GM04504 (cell line): ENCODE measurements around the gene PPP1R12C.
"Not testable (repeated sequence)": the region's sequence is repeated elsewhere in the genome, so short reads cannot be mapped to it uniquely, and the experiment has no call there.

Source experiments
- DNase-seq: peaks from one replicate; pipeline ENCODE4 v3.0.0-alpha.2; 2012; ENCODE audit warnings: low read depth

PPP1R12C gene

DNA sequence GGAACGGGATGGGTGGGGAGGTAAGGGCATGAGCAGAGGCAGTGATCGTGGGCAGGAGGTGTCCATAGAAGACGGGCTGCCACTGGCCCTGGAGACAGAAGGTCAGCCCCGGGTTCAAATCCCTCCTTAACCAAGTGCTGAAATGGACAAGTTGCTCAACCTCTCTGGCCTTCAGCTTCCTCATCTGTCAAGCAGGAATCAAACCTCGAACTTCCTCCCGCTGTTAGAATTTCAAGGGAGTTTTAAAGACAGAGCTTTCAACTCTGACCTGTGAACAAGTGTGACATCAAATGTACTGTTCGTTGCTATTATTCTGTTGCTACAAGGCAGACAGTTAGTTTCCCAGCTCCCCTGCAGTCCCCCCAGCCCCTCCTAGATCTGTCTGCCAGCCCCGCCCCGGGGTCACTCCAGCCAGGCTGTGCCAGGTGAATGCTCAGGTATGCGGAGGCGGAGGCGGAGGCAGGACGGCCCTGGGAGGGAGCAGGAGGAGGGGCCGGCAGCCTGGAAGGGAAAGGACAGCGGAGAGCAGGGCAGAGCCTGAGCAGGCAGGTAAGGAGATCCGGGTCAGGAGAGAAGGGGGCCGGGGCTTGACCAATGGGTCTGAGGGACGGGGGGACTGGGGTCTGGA lies 42.0 kb downstream of the PPP1R12C start, which contains the start of gene EPS8L1:
Gene EPS8L1 (plus strand): TSS at position 499 of the 628 bp plus-strand sequence. CDS start 576 bp downstream, outside the sequence.
- no peak for DNase-seq

DNA sequence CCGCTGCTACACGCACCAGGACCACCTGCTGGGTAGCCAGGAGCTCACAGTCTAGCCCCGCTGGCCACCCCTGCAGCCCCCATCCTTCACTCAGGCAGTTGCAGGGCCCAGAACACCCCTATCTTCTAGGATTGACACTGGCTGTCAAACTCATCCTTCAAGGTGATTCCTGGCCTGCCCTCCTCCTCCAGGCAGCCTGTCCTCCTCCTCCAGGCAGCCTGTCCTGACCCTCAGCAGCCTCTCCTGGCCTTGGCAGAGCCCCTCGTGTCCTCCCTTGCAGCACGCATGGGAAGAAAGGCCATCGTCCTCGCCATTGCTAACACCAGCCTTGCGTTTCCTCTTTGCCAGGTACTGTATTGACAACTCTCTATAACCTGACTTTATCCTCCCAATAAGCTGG lies 45.5 kb downstream of the PPP1R12C start:
- no peak for DNase-seq

DNA sequence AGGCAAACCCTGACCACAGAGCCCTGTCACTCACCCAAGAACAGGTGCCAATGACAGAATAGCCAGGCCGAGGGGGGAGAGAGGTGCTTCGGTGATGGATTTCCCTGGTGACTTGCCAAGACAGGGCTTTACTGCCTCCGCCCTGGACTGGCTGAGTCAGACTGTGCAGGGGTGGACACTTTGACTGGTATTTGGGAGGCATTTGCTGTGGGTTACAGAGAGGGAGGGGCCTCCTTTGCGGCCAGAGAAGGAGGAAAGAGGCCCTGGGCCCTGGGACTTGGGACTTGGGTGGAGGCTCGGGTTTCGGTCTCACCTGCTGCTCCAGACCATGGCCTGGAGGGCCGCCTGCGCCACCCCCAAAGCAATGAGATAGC lies 46.3 kb downstream of the PPP1R12C start:
- peak; percentile 29 for DNase-seq

DNA sequence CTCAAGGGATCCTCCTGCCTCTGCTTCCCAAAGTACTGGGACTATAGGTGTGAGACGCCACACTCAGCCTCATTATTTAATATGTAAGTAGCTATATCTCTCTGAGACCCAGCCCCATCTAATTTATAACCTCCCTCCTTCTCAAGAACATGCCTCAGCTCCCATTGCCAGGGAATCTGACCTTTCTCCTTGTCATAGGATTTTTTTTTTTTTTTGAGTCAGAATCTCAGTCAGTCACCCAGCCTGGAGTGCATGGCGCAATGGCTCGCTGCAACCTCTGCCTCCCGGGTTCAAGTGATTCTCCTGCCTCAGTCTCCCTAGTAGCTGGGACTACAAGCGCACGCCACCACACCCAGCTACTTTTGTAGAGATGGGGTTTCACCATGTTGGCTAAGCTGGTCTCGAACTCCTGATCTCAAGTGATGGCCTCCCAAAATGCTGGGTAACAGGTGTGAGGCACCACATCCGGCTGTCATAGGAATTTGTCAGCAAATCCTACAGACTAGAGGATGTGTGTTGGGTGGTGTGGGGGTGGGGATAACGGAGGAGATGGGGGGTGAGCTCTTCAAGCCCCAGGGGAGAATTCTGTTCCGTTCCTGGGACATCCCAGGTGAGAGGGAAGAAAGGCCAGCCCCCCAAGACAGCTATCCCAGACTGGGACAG lies 46.8 kb downstream of the PPP1R12C start:
- no peak for DNase-seq

DNA sequence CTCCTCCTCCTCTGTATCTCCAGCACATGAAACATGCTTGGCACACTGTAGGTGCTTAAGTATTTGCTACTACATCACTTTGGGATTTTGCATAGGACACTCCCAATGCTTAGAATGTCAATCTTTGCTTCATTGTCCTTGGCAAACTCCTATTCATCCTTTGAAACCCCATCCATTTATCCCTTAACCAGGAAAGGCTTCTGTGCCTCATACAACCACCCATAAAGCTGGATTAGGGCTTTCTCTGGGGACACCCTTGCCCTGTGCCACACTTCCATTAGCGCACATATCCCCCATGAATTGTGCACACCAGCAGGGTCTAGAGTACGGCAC lies 47.6 kb downstream of the PPP1R12C start:
- no peak for DNase-seq

DNA sequence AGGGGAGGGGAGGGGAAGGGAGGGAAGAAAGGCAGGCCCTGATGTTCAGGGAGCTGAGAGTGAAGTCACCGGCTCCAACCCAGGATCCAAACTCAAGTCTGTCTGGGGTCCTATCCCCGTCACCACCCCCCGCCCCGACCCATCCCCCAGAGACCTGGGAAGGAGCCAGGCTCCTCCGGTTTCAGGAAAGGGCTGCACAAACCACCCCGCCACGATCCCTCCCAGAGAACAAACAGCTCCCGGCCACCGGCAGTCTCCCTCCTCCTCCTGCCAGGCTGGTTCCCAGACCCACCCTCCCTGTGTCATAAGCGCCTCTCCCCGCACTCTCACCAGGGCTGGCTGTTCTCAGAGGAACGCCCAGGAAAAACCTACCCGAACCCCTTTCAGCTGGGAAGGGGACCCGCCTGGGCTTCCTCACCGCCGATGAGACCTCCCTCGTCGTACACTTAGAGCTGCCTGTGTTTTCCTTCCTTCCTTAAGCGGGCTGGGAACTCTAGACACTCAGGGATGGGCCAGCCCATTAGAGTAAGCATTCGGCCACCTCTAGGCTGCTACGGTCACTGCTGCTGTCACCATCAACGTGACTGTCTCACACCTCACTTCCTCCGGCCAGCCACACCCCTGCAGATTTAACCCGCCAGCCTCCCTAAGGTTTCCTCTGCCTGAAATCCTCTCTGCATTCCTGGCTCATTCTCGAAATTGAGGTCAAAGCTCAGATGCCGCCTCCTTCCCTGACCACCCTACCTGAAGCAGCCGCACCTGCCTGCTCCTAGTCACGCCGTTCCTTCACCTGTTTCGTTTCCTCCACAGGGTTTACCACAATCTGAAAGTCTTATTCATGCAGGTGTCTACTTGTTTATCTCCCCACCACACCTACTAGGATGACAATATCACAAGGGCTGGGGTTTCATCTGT lies 48.2 kb downstream of the PPP1R12C start:
- no peak for DNase-seq

DNA sequence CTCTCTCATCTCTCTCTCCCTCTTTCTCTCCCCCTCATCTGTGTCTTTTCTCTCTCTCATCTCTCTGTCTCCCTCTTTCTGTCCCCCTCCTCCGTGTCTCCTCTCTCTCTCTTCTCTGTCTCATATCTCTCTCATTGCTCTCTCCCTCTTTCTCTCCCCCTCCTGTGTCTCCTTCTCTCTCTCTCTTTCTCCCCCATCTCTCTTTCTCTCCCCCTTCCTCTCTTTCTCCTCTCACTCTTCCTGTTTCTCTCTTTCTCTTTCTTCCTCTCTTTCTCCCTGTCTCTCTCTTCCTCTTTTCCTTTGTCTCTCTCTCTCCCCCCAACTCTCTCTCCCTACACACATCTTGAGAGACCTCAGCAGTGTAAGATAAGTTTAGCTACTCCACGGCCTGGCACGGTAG lies 49.6 kb downstream of the PPP1R12C start:
- DNase-seq: no peak

DNA sequence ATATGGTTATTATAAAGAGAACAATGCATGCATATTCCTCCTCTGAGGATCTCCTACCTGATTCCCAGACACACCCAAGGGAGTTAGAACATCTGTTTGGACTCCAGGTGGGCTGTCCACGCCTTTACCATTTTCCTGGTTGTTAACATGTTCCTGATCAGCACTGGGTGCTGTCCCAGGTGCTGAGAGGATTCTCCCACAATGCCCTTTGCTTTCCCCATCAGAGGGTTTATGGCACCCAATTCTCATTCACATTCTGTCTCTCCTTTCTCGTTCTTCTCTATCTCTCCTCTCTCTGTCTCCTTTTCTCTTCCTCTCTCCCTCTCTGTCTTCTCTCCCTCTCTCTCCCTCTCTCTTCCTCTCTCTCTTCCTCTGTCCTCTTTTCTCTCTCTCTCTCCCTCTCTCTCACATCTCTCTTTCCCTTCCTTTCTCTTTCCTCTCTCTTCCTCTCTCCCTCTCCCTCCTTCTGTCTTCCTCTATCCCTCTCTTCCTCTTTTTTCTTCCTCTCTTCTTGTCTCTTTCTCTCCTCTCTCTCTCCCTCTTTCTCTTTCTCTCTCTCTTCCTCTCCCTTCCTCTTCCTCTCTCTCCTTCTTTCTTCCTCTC lies 51.2 kb downstream of the PPP1R12C start:
- DNase-seq: no peak

DNA sequence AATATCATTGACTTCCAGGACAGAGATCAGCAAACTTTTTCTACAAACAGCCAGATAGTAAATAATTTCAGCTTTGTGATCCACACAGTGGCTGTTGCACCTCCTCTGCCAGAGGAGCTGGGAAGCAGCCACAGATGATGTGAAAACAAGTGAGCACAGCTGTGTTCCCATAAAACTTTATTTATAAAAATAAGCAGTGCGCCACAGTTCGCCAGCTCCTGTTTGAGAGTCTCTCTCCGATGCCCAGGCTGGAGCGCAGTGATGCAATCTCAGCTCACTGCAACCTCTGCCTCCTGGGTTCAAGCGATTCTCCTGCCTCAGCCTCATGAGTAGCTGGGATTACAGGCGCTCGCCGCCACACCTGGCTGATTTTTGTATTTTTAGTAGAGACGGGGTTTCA lies 51.9 kb downstream of the PPP1R12C start:
- not testable (repeated sequence) for DNase-seq

DNA sequence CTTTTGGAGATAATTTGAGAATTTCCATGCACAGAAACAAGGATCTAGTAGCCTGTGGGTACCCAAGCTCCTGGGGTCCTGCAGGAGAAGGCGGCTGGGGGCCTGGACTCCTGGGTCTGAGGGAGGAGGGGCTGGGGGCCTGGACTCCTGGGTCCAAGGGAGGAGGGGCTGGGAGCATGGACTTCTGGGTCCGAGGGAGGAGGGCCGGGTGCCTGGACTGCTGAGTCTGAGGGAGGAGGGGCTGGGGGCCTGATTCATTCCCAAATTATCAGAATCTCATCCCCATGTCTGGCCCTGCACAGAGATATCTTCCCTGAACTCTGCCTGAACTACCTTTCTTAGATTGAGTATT lies 54.0 kb downstream of the PPP1R12C start:
- DNase-seq: no peak

DNA sequence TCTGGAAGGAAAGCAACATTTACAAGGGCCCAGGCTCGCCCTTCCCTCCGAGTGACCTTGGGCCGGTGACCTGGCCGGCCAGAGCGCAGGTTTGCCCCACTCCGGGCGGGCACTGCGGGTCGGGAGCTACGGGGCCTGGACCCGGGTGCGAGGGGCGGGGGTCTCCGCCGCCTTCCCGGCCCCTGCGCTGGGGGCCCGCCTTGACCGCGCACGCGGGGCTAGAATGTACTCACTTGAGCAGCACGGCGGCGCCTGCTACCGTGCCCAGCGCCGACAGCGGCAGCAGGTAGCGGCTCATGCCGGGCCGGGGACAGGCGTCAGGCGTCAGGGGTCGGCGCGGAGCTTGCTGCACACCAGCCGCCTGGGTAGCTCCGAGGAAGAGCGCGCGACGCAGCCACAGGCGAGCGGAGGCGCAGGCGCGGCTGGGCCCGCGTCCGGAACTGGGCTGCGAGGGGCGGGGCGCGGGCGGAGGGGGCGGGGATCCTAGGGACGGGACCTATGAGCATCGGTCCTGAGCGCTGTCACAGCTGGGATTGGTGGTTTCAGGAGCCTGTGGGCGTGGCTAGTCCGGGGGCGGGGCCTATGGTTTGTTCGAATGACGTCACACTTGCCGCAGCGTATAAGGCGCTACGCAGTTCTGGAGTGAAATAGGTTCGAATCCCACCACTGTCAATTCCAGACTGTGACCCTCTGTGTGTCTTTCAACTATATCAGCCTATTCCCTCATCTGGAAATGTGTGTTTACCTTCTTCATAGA lies 54.5 kb downstream of the PPP1R12C start, which contains the start of gene RDH13:
Gene RDH13 (minus strand): TSS at position 414 of the 757 bp plus-strand sequence. CDS start 116 bp downstream, at position 298.
- peak; percentile 81 for DNase-seq

DNA sequence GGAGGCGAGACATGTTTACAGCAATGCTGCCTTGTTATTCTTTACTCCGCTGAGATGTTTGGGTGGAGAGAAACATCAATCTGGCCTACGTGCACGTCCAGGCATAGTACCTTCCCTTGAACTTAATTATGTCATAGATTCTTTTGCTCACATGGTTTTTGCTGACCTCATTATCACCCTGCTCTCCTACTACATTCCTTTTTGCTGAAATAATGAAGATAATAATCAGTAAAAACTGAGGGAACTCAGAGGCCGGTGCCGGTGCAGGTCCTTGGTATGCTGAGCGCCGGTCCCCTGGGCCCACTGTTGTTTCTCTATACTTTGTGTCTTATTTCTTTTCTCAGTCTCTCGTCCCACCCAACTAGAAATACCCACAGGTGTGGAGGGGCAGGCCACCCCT lies 57.1 kb downstream of the PPP1R12C start:
- DNase-seq: not testable (repeated sequence)

DNA sequence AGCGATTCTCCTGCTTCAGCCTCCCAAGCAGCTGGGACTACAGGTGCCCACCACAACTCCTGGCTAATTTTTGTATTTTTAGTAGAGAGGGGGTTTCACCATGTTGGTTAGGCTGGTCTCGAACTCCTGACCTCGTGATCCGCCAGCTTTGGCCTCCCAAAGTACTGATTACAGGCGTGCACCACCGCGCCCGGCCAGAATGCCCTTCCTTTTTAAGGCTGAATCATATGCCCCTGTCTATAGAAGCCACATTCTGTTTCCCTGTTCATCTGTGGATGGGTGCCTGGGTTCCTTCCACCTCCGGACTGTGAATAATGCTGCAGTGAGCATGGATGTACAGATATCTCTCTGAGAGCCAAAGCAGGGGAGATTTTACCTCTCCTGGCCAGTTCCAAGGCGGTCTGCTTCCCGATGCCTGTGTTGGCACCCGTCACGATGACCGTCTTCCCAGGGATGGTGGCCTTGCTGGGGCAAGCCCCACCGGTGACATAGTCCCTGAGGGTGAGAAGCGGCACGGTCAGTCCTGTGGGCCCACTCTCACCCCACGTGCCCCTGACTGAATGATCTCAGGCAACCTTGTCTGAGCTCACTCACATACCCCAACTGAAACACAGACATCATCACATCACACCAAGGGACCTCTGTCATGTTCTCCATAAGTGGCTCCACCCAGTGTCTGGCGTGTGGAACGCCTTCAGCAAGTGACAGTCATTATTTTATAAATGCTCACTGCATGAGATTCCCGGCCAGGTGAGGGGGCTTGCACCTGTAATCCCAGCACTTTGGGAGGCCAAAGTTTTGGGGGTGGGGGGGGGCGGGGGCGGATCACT lies 58.4 kb downstream of the PPP1R12C start:
- DNase-seq: no peak

DNA sequence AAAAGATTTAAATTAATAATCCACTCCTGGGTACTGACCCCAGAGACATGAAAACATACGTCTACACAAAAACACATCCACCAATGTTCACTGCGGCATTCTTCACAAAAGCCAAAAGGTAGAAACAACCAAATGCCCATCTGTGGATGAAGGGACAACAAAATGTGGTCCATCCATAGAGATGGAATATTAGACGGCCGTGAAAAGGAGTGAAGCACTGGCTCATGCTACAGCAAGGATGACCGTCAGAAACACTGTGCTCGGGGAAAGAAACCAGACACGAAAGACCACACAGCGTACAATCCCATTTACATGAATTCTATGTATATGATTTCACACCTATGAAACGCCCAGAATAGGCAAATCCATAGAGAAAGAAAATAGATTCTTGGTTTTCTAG lies 60.6 kb downstream of the PPP1R12C start:
- DNase-seq: no peak

DNA sequence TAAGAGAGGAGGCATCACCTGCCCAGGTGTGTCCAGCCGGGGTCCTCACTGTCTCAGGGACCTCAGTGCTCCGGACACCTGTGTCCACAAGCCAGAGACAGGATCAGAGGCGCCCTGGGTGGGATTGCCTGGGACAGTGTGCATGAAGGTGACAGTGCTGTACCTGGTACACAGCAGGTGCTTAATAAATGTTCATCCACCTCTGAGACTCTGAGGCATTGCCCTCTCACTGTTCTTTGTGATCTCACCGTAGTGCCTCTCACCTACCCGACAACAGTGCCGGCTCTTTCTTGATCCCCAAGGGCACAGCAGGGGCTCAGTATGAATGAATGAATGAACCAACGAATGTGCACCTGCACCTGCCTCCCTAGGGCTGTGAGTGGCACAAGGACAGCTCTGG lies 63.7 kb downstream of the PPP1R12C start:
- DNase-seq: no peak

DNA sequence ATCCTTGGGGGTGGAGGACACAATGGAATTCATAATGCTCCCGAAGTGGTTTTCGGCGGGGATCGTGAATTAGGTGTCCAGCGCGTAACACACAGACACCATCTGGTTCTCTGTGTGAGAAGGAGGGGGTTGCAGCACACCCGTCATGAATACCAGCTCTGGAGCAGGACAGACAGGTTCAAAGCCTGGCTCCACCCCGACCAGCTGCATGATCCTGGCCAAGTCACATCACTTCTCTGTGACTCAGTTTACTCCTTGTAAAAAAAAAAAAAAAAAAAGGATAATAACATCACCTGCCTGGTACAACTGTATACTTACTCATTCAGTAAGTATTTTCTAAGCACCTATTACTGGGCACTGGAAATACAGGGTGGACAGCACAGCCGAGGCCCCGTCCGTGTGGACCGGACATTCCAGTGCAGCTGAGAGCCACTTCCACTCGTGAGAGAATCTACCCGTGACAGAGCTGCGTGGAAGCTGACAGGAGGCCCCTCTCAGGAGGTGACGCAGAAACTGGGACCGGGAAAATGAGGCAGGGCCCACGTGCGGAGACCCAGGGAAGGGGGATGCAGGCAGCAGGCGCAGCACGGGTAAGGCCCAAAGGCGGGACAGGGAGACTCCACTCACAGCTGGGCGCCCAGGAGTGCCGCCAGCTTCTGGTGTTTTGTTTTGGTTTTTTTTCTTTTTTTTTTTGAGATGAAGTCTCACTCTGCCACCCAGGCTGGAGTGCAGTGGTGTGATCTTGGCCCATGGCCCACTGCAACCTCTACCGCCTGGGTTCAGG lies 66.5 kb downstream of the PPP1R12C start:
- no peak for DNase-seq

DNA sequence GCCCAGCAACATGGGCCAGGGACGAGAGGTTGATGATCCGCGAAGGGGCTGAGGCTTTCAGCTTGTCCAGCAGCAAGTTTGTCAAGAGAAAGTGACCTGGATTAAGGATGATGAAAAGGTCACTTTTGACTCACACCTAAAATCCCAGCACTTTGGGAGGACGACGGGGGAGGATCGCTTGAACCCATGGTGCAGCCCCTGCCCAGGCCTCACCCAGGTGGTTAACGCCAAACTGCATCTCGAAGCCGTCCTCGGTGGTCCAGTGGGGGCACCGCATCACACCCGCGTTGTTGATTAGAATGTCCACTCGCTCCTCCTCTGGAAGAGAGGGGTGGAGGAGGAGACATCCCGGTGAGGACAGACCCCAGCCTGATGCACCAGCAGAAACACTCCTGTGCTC lies 69.0 kb downstream of the PPP1R12C start:
- no peak for DNase-seq

DNA sequence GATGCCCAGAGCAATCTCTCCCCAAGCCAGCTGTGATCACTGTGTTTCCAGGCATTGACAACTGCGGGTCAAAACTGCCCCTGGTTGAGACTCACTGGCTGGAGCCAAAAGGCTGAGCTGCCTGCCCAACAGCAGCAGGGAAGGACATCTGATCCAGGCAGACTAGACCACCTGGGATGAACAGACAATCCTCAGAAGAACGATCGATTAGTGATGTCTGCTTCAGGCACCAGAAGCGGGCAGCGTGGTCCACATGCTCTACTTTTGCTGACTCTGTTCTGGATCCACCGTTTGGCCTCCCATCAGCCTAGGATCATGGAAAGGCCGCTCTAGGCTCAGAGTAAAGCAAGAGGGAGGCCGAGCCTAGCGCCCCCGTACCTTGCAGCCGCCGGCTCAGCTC lies 69.5 kb downstream of the PPP1R12C start:
- DNase-seq: no peak

DNA sequence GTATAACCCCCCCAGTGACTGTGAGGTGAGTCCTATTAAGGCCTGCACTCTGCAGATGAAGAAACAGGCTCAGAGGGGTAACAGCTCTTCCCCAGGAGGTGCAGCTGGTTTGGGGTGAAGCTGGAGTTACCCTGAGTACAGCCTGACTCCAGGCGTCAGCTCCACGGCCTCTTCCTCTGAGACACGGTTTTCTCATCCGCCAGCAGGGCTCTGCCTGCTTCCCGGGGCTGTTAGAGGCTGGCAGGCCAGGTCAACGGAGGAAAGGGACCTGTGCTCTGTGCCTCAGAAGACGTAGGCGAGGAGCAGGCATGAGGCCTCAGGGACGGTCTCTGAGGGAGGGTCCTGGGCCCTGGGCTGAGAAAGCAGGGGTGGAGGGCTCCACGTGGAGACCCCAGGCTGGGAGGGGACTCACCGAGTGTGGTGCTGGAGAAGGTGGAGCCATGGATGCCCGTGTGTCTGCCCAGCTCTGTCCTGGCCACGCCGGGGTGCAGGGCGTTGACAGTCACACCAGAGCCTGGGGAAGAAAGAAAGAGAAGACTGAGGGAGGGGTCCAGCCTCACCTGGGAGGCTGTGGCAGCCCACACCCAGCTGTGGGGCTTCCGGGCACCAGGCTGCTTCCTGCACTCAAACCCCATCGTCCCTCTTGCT lies 70.3 kb downstream of the PPP1R12C start:
- no peak for DNase-seq
